ENCODE results near the gene GALNT7. TPM values are rescaled to one million over a fixed set of nuclear protein-coding genes. Genes with fewer than 3 reads are reported as not detected.

The GALNT7 gene
- total and polyA plus RNA-seq, 10 of the 15 experiments (the other 5 are each of a cell fraction or from before 2014, with no cell fraction given): 14.2 to 33.2 (median 28.9) TPM

DNA sequence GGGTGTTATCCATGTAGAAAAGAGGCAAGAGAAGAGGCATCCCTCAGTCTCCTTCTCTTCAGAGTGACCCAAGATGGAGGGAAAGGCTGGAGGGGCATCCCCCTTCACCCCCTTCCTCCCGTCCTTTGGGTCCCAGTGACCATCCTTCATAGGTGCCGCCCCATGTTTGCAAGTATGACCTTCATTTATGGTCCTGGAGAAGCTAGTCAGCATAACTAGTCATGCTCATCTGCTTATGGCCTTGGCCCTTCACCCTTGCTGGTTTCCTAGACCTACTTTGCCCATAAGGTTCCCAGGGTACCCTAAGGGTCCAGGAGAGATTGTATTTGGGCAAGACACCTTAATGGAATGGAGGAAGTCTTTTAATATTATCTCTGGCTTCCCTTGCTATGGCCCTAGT, 118.9 kb downstream of the GALNT7 start:
- Histone ChIP-seq H3K9ac (ENCODE audit: control insufficient read depth, insufficient read depth, low read length) (no peak overlapping the region), H4K20me1 (ENCODE audit: control insufficient read depth, insufficient read depth) (no peaks in the 10 kb centered on the region), H2AFZ (ENCODE audit: control insufficient read depth, low read depth, low read length) (no peak overlapping the region), H3K27ac (ENCODE audit: control insufficient read depth, insufficient read depth) (no peak overlapping the region), H3K27me3 (replicated peaks in 1 of 2; ENCODE audit: control insufficient read depth in 2 of 2, insufficient read depth in 2 of 2, low read length in 1 of 2) (no peaks in the 10 kb centered on the region), H3K4me3 (no peak overlapping the region), H3K4me2 (ENCODE audit: control insufficient read depth, insufficient read depth) (no peak overlapping the region), H3K36me3 (ENCODE audit: control insufficient read depth in 2 of 2, insufficient read depth in 2 of 2, low read length in 1 of 2) (no peaks in the 10 kb centered on the region; a peak in 1 of 4 replicates), H3K9me3 (replicated peaks; ENCODE audit: control insufficient read depth, insufficient read depth, low read length) (peaks cover 9% of the 10 kb centered on the region; the same call in 2 of the 3 replicates), H3K4me1 (ENCODE audit: control insufficient read depth, insufficient read depth, low read length) (peaks cover 5% of the 10 kb centered on the region; the same call in 1 of the 2 replicates), H3K79me2 (ENCODE audit: control insufficient read depth, insufficient read depth, low read length) (no peaks in the 10 kb centered on the region; the same call in none of the 2 replicates)
- TF ChIP-seq, protein P1, sequence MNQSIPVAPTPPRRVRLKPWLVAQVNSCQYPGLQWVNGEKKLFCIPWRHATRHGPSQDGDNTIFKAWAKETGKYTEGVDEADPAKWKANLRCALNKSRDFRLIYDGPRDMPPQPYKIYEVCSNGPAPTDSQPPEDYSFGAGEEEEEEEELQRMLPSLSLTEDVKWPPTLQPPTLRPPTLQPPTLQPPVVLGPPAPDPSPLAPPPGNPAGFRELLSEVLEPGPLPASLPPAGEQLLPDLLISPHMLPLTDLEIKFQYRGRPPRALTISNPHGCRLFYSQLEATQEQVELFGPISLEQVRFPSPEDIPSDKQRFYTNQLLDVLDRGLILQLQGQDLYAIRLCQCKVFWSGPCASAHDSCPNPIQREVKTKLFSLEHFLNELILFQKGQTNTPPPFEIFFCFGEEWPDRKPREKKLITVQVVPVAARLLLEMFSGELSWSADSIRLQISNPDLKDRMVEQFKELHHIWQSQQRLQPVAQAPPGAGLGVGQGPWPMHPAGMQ (IDR thresholded peaks at IDR 0.05; ENCODE audit: borderline replicate concordance): no peak
- TF ChIP-seq NBN (IDR thresholded peaks at IDR 0.05): no peak
- no peak for TF ChIP-seq ZNF217 (IDR thresholded peaks at IDR 0.05)
- no peak for TF ChIP-seq BHLHE40 (IDR thresholded peaks at IDR 0.05; ENCODE audit: borderline replicate concordance in 1 of 2, low read depth in 2 of 2, low read length in 1 of 2)
- TF ChIP-seq ZSCAN29 (IDR thresholded peaks at IDR 0.05): no peak
- TF ChIP-seq STAT1 (conservative IDR thresholded peaks at IDR 0.05): no peak
- no peak for TF ChIP-seq TARDBP (IDR thresholded peaks at IDR 0.05; ENCODE audit: borderline replicate concordance)
- TF ChIP-seq HDGF (IDR thresholded peaks at IDR 0.05): no peak
- no peak for TF ChIP-seq CBX3 (IDR thresholded peaks at IDR 0.05; ENCODE audit: borderline replicate concordance, low read depth)
- TF ChIP-seq JUNB (IDR thresholded peaks at IDR 0.05): no peak
- TF ChIP-seq WRNIP1 (IDR thresholded peaks at IDR 0.05; ENCODE audit: borderline replicate concordance, low read depth, low read length): no peak
- TF ChIP-seq, protein P2, sequence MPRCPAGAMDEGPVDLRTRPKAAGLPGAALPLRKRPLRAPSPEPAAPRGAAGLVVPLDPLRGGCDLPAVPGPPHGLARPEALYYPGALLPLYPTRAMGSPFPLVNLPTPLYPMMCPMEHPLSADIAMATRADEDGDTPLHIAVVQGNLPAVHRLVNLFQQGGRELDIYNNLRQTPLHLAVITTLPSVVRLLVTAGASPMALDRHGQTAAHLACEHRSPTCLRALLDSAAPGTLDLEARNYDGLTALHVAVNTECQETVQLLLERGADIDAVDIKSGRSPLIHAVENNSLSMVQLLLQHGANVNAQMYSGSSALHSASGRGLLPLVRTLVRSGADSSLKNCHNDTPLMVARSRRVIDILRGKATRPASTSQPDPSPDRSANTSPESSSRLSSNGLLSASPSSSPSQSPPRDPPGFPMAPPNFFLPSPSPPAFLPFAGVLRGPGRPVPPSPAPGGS (IDR thresholded peaks at IDR 0.05; ENCODE audit: borderline replicate concordance, insufficient read depth, low read depth, low read length, poor library complexity, severe bottlenecking): no peak
- FAIRE-seq: no peak
- ChIA-PET POLR2A (no interaction called here), SMC1A (ENCODE audit: uncharacterized antibody, unreplicated experiment) (interaction anchor here (0.6 to 2.1 kb wide), 3 partner anchors 14 to 34 kb away, joined by 3 to 9 read pairs (median 3); no protein-coding TSS in a partner anchor), CTCF (interaction anchor here (0.7 to 9.3 kb wide), 16 partner anchors 9 to 274 kb away, joined by 3 to 146 read pairs (median 4); no protein-coding TSS in a partner anchor), RAD21 (ENCODE audit: unreplicated experiment) (interaction anchor here (1.0 to 2.1 kb wide), 4 partner anchors 131 to 274 kb away, joined by 3 to 6 read pairs (median 4); no protein-coding TSS in a partner anchor)
- WGBS (ENCODE audit: insufficient coverage, insufficient replicate concordance, low lambda C conversion rate, missing lambda C conversion rate): 100% methylated on average over 2 of the region's 2 CpGs
- no TSS peak for BruUV-seq (replicated peaks)
- ATAC-seq: no peak
- in situ Hi-C loops (cut with MboI): no loop called here
- no peak for DNase-seq (ENCODE audit: low read depth, low spot score)
- intact Hi-C loops (cut with micrococcal nuclease; ENCODE audit: unreplicated experiment): no loop called here

Data from GM12878 (cell line).